ENCODE results near the gene GAN.
"Not testable (repeated sequence)": the region's sequence is repeated elsewhere in the genome, so short reads cannot be mapped to it uniquely, and the experiment has no call there.

Gene GAN

GRCh38 chr16:81401035-81401950 lies 86.5 kb downstream of the GAN start:
- no peak for DNase-seq

GRCh38 chr16:81403208-81403600 lies 88.4 kb downstream of the GAN start:
- no peak for DNase-seq

GRCh38 chr16:81403601-81404391 lies 89.0 kb downstream of the GAN start:
- DNase-seq = peak; percentile 83

- DNase-seq = not testable (repeated sequence)
Measured at GRCh38 chr16:81405002-81405401, 90.2 kb downstream of the GAN start.

GRCh38 chr16:81405702-81406113 lies 90.9 kb downstream of the GAN start:
- DNase-seq = no peak

GRCh38 chr16:81408409-81408950 lies 93.7 kb downstream of the GAN start:
- no peak for DNase-seq

- no peak for DNase-seq
Measured at GRCh38 chr16:81409016-81409556, 94.3 kb downstream of the GAN start.

GRCh38 chr16:81410643-81411293 lies 96.0 kb downstream of the GAN start:
- DNase-seq = no peak

GRCh38 chr16:81413245-81413990 lies 98.7 kb downstream of the GAN start:
- no peak for DNase-seq

- no peak for DNase-seq
Measured at GRCh38 chr16:81415751-81416150, 101.0 kb downstream of the GAN start.

GRCh38 chr16:81416749-81417148 lies 102.0 kb downstream of the GAN start:
- no peak for DNase-seq

- DNase-seq = no peak
Measured at GRCh38 chr16:81417210-81417609, 102.4 kb downstream of the GAN start.

GRCh38 chr16:81419806-81420205 lies 105.0 kb downstream of the GAN start:
- no peak for DNase-seq

- DNase-seq = no peak
Measured at GRCh38 chr16:81421126-81421525, 106.4 kb downstream of the GAN start.

- no peak for DNase-seq
Measured at GRCh38 chr16:81421536-81421935, 106.8 kb downstream of the GAN start.

GRCh38 chr16:81422153-81422552 lies 107.4 kb downstream of the GAN start:
- not testable (repeated sequence) for DNase-seq

- DNase-seq = no peak
Measured at GRCh38 chr16:81424771-81425170, 110.0 kb downstream of the GAN start.

GRCh38 chr16:81427219-81427618 lies 112.5 kb downstream of the GAN start:
- DNase-seq = no peak

- no peak for DNase-seq
Measured at GRCh38 chr16:81429045-81429521, 114.3 kb downstream of the GAN start.

GRCh38 chr16:81431554-81432353 lies 117.0 kb downstream of the GAN start:
- no peak for DNase-seq

GRCh38 chr16:81432937-81433557 lies 118.3 kb downstream of the GAN start:
- no peak for DNase-seq

Measured in activated gamma-delta T cell treated with Interleukin-2 at 50 U/mL for 16 hours (primary cell).